Heart right ventricle (tissue), 16 donors: ENCODE data around the gene GMEB2. TPM values are rescaled to one million over a fixed set of nuclear protein-coding genes. Genes with fewer than 3 reads are reported as not detected.

Experiments used
- ATAC-seq, 8 donors: fragments of 200-7000 bp; cut with Tn5 transposase; one replicate each; pipeline ENCODE4 v1.9.1; 2020; ENCODE audit warnings: mild to moderate bottlenecking in 8 of 8, moderate library complexity in 8 of 8, moderate number of reproducible peaks in 1 of 8
- DNase-seq, 2 donors: peaks; one replicate each; pipeline ENCODE4 v3.0.0-alpha.2; 2020
- H3K27ac ChIP-seq, 10 donors: fragments of 200-600 bp; sonication (generic) in 2 of 10; one replicate each; pipeline versions ENCODE4 v1.5.0 to v1.8.0; 2020 to 2022; ENCODE audit warnings: mild to moderate bottlenecking in 3 of 10
- H3K27me3 ChIP-seq, 7 donors: fragments of 200-600 bp; one replicate each; pipeline ENCODE4 v1.8.0; 2021 to 2022; ENCODE audit warnings: mild to moderate bottlenecking in 2 of 7
- H3K36me3 ChIP-seq, 9 donors: fragments of 200-600 bp; sonication (generic) in 1 of 9; one replicate each; pipeline versions ENCODE4 v1.5.0 to v1.8.0; 2020 to 2022; ENCODE audit warnings: mild to moderate bottlenecking in 2 of 9
- H3K4me1 ChIP-seq, 9 donors: fragments of 200-600 bp; sonication (generic) in 1 of 9; one replicate each; pipeline versions ENCODE4 v1.5.0 to v1.8.0; 2020 to 2022; ENCODE audit warnings: mild to moderate bottlenecking in 4 of 9
- H3K4me3 ChIP-seq, 10 donors: fragments of 200-600 bp; sonication (generic) in 2 of 10; one replicate each; pipeline versions ENCODE4 v1.5.0 to v1.8.0; 2020 to 2022; ENCODE audit warnings: mild to moderate bottlenecking in 7 of 10, moderate library complexity in 2 of 10
- H3K9me3 ChIP-seq, 11 donors: fragments of 200-600 bp in 10 of 11; sonication (generic) in 2 of 11; one replicate each; pipeline versions ENCODE4 v1.5.0 to v1.8.0; 2013 to 2022; ENCODE audit warnings: mild to moderate bottlenecking in 2 of 11, control low read depth in 1 of 11, moderate library complexity in 1 of 11
- WGBS, 2 donors: extraction: QIAGEN DNeasy Blood & Tissue Kit; methylation state at CpG; one replicate each; pipeline ENCODE4 v1.1.7; 2013; ENCODE audit warnings: inconsistent platforms in 1 of 2; 5-methylcytosine and 5-hydroxymethylcytosine counted together
- intact Hi-C, 10 donors: fragments of 100-400 bp; cut with DNase I; formaldehyde crosslinking; loops; one replicate each; pipeline versions ENCODE4 v1.11.1 to v1.14.2; 2022
- polyA plus RNA-seq, 2 donors: library from polyadenylated mRNA; stranded (reverse); fragments of 200-250 nt; gene quantifications; one replicate each; pipeline ENCODE4 v1.2.3, GENCODE V29; 2013
- total RNA-seq, 10 donors: library from RNA; stranded (reverse); fragmentation: NEBNext Ultra II Directional in 3 of 10; extraction: Animal tissue kit (Norgen Biotek cat#: 25700) in 3 of 10; gene quantifications; one replicate each; pipeline versions ENCODE4 v1.2.1 to v1.2.4, GENCODE V29; 2021 to 2023
- TF ChIP-seq, protein P1 (sequence below), 9 donors: fragments of 200-600 bp; sonication (generic) in 2 of 9; IDR thresholded peaks; one replicate each; pipeline versions ENCODE4 v1.5.0 to v1.8.0; 2021 to 2022; ENCODE audit warnings: antibody characterized with exemption in 9 of 9, mild to moderate bottlenecking in 5 of 9, moderate library complexity in 1 of 9
- donor health status: Arrhythmogenic right ventricular cardiomyopathy.
- donor health status: ischemic (EF 13 %, LVEDD 7.1; RV severe dilation, severe dysfunction).
- donor health status: healthy with polysubstance abuse.
- donor health status: DM: no; HTN: yes; CAD: no.
- donor health status: DM: no; HTN: no; CAD: no.
- donor health status: ischemic (EF 25% LVEDD 6.9; RV normal size, moderate dysfunction).
- donor health status: ischemic (EF 25% LVEDD 5.7; RV mildly dilated, moderate dysfunction).
- donor health status: healthy.
- donor health status: DM: yes; HTN: yes; CAD: no.
- donor health status: Ischemic cardiomyopathy.
- donor health status: ischemic (EF 35%, LVEDD 5.7; RV mildly dilated, moderate dysfunction).
- donor health status: nonischemic (EF 11% LVEDD 7.7; RV severe dilation, severe dysfunction).
- donor health status: DM: yes; HTN: yes; CAD: no.
- donor health status: PGD.
- donor health status: ischemic (EF 29% LVEDD 5.4; RV normal size, mild dysfunction).
- donor health status: nonischemic (EF 23%, LVEDD 6.1; RV moderate dilation, normal function).

The GMEB2 gene
- total and polyA plus RNA-seq, 12 donors = 4.9 to 8.2 (median 5.9) TPM

DNA sequence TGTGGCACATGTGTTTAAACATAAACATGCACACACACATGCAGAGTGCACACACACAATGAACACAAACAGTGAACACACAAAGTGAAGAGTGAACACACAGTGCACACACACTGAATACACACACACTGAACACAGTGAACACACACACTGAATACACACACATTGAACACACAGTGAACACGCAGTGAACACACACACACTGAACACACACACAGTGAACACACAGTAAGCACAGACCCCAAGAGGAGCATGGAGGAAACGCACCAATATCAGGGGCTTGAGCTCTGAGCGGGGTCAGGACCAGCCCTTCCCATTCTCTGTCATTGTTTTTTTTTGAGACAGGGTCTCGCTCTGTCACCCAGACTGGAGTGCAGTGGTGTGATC is 35.8 kb downstream of the GMEB2 start:
- peaks cover 0 to 89% (median 45%) of the 10 kb centered on the region in 9 donors for H3K36me3 ChIP-seq
- intact Hi-C loops = no loop called here
- DNase-seq = no peak

DNA sequence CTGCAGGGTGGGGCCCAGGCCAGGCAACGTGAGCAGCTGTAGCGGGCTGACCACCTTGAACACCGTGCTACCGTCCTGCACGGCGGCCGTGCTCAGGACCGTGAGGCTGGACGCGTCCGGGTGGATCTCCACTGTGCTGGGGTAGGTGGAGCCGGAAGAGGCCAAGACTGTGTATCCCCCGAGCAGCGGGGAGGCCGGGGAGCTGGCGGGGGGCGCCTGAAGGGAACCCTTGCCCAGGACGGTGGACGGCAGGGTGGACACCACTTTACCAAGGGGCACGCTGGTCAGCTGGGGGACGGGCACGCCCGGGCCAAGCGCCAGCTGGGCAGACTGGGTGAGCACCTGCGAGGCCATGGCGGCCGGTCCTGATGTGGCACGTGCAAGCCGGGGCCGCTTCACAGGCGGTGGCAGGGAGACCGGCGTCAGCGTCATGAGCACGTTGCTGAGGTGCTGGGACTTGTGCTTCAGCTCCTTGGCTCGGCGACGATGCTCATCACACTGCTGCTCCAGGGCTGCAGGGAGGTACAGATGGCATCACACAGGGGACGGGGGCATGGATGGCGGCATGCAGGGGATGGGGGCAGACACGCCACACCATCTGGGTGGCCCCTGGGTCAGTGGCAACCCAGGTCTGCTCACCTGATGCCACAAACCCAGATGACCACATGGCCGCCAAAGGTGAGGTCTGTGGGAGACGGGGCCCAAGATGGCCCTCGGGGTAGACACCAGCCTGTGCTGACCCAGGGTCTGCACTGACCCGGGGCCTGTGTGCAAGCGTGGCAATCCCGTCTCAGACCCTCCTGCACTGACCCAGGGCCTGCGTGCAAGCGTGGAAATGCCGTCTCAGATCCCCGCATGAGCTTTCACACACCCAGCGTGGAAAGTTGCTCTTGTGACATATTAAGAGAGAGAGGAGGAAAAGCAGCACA is 36.4 kb downstream of the GMEB2 start:
- 93 to 95% methylated on average over 52 of the region's 52 CpGs for WGBS, 2 donors
- no peak for DNase-seq

More for the DNA sequence above, 35.8 kb downstream of the GMEB2 start:
- Histone ChIP-seq H3K4me1 (peaks cover 0 to 9% (median 0%) of the 10 kb centered on the region in 9 donors), H3K9me3 (no peaks in the 10 kb centered on the region), H3K27me3 (no peaks in the 10 kb centered on the region), H3K4me3 (no peak overlapping the region), H3K27ac (no peak overlapping the region)
- TF ChIP-seq, protein P1, sequence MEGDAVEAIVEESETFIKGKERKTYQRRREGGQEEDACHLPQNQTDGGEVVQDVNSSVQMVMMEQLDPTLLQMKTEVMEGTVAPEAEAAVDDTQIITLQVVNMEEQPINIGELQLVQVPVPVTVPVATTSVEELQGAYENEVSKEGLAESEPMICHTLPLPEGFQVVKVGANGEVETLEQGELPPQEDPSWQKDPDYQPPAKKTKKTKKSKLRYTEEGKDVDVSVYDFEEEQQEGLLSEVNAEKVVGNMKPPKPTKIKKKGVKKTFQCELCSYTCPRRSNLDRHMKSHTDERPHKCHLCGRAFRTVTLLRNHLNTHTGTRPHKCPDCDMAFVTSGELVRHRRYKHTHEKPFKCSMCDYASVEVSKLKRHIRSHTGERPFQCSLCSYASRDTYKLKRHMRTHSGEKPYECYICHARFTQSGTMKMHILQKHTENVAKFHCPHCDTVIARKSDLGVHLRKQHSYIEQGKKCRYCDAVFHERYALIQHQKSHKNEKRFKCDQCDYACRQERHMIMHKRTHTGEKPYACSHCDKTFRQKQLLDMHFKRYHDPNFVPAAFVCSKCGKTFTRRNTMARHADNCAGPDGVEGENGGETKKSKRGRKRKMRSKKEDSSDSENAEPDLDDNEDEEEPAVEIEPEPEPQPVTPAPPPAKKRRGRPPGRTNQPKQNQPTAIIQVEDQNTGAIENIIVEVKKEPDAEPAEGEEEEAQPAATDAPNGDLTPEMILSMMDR (IDR thresholded peaks at IDR 0.05) = no peak
- WGBS, 2 donors = 94 to 98% methylated on average over 4 of the region's 4 CpGs
- ATAC-seq = no peak

DNA sequence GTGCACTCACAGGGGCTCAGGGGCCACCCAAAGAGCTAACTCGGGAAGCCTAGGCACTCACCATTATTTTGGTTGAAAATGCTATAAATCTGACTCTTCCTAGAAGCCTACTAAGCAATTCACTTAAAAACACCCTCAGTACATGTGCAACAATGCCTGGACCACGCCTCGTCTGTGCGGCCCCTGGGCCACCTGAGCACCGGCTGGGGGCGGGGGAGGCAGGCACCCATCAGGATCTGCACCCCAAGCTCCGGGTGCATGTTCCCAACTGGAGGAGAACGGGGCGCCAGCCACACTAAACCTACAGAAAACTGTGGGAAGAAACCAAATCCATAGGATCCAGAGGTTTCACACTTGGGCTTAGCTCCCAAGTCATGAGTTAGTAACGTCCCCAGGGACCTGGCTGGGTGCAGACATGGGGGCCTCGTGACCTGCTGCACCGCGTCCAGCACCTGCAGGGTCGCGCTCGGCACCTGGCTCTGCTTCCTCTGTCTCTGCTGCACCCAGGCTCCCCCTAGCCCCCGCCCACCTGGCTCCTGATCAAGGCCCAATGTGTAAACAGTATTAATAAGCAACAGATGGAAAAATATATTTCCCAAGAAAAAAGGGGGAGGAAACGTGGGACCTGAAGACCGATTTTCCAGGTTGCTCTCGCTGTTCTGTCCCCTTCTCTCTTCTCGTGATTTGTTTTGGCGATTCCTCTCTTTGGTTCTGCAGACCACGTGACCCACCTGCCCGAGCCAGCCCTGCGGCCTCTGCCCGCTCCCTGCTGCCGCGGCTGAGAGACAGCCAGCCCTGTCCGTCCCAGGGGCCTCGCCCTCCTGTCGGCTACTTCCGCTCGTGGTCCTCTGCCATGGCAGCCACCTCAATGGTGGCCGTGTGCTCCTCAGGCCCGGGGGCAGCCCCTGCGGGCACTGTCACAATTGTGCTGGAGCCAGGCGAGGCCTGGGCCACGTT is 37.4 kb downstream of the GMEB2 start:
- intact Hi-C loops = no loop called here
- H3K4me1 ChIP-seq = peaks cover 0 to 9% (median 0%) of the 10 kb centered on the region in 9 donors
- TF ChIP-seq, protein P1 (IDR thresholded peaks at IDR 0.05) = no peak
- no peak for ATAC-seq
- H3K27me3 ChIP-seq = no peaks in the 10 kb centered on the region
- WGBS, 2 donors = 92% methylated on average over 38 of the region's 38 CpGs
- H3K27ac ChIP-seq = no peak overlapping the region
- H3K36me3 ChIP-seq = peaks cover 0 to 73% (median 36%) of the 10 kb centered on the region in 9 donors
- H3K4me3 ChIP-seq = no peak overlapping the region
- H3K9me3 ChIP-seq = no peaks in the 10 kb centered on the region
- DNase-seq = no peak

More for the DNA sequence above, 36.4 kb downstream of the GMEB2 start:
- no peak for ATAC-seq
- no peak overlapping the region for H3K27ac ChIP-seq
- no peak overlapping the region for H3K4me3 ChIP-seq
- peaks cover 0 to 9% (median 0%) of the 10 kb centered on the region in 9 donors for H3K4me1 ChIP-seq
- no peaks in the 10 kb centered on the region for H3K9me3 ChIP-seq
- intact Hi-C loops = no loop called here
- peaks cover 0 to 82% (median 43%) of the 10 kb centered on the region in 9 donors for H3K36me3 ChIP-seq
- TF ChIP-seq, protein P1 (IDR thresholded peaks at IDR 0.05) = no peak
- H3K27me3 ChIP-seq = no peaks in the 10 kb centered on the region

DNA sequence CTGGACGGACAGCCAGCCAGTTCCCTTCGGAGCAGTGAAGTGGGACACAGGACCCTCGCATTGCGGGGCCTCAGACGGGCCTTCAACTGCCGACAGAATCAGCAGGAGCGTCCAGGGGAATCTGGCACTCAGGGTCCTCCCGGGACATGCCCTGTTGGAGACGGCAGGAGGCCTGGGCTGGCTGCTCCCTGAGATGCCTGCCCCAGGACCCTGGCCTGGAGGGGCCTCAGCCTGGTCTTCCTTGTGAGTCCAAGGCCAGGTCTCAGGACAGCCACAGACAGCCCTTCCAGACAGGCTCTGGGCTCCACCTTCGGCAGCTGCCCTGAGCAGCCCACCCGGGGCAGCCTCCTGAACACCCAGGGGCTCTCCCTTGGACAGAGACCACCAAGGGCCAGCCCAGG is 38.3 kb downstream of the GMEB2 start:
- intact Hi-C loops = no loop called here
- TF ChIP-seq, protein P1 (IDR thresholded peaks at IDR 0.05) = no peak
- no peak overlapping the region for H3K27ac ChIP-seq
- H3K36me3 ChIP-seq = peaks cover 0 to 65% (median 36%) of the 10 kb centered on the region in 9 donors
- 76 to 83% methylated on average over 11 of the region's 11 CpGs for WGBS, 2 donors
- no peak for DNase-seq
- H3K4me1 ChIP-seq = peaks cover 0 to 9% (median 0%) of the 10 kb centered on the region in 9 donors
- no peak for ATAC-seq
- H3K9me3 ChIP-seq = no peaks in the 10 kb centered on the region
- no peaks in the 10 kb centered on the region for H3K27me3 ChIP-seq
- H3K4me3 ChIP-seq = no peak overlapping the region
